ENCODE results near the gene ZCCHC24. TPM values are rescaled to one million over a fixed set of nuclear protein-coding genes. Genes with fewer than 3 reads are reported as not detected.

Gene ZCCHC24
- total and polyA plus RNA-seq, 2 of the 8 experiments (the other 6 are each of a cell fraction or from before 2014, with no cell fraction given) = 3.9 to 6.9 TPM

- TF ChIP-seq CHD7 (IDR thresholded peaks at IDR 0.05; ENCODE audit: insufficient replicate concordance, low read length) (no peak), CTBP2 (IDR thresholded peaks at IDR 0.05; ENCODE audit: borderline replicate concordance, insufficient read depth, insufficient read length, low read length) (no peak)
Observed at GRCh38 chr10:79449181-79450146, 4.0 kb upstream of the ZCCHC24 start (continued).
